Gastrocnemius medialis (tissue), 4 donors: ENCODE data around the gene RNF6.

ENCODE experiments used
- POLR2A ChIP-seq, 2 donors: fragments of 450-650 bp; IDR thresholded peaks; one replicate each; pipeline ENCODE4 v1.6.1; 2017; ENCODE audit warnings: antibody characterized with exemption in 2 of 2, mild to moderate bottlenecking in 2 of 2, moderate library complexity in 2 of 2
- TF ChIP-seq, protein P1 (sequence below), 5 experiments: fragments of 450-650 bp in 3 of 5; fragments of 200-600 bp in 2 of 5; sonication (generic) in 2 of 5; IDR thresholded peaks in 4 of 5; conservative IDR thresholded peaks in 1 of 5; 1 replicate in 4 of 5; 2 replicates in 1 of 5; pipeline ENCODE4 v1.5.1; 2016 to 2019; ENCODE audit warnings: antibody characterized with exemption in 5 of 5, mild to moderate bottlenecking in 3 of 5, moderate library complexity in 3 of 5

GRCh38 chr13:26186118-26186870, 35.8 kb downstream of the RNF6 start:
- no peak for TF ChIP-seq POLR2A (IDR thresholded peaks at IDR 0.05)
- TF ChIP-seq, protein P1, sequence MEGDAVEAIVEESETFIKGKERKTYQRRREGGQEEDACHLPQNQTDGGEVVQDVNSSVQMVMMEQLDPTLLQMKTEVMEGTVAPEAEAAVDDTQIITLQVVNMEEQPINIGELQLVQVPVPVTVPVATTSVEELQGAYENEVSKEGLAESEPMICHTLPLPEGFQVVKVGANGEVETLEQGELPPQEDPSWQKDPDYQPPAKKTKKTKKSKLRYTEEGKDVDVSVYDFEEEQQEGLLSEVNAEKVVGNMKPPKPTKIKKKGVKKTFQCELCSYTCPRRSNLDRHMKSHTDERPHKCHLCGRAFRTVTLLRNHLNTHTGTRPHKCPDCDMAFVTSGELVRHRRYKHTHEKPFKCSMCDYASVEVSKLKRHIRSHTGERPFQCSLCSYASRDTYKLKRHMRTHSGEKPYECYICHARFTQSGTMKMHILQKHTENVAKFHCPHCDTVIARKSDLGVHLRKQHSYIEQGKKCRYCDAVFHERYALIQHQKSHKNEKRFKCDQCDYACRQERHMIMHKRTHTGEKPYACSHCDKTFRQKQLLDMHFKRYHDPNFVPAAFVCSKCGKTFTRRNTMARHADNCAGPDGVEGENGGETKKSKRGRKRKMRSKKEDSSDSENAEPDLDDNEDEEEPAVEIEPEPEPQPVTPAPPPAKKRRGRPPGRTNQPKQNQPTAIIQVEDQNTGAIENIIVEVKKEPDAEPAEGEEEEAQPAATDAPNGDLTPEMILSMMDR (IDR thresholded peaks at IDR 0.05 in 4 of 5, conservative IDR thresholded peaks at IDR 0.05 in 1 of 5) = peak in 4 of 5 experiments; percentile 29 to 61 (median 44)
